ENCODE results near the gene TOP2A. TPM values are rescaled to one million over a fixed set of nuclear protein-coding genes. Genes with fewer than 3 reads are reported as not detected.
"Not testable (repeated sequence)": the region's sequence is repeated elsewhere in the genome, so short reads cannot be mapped to it uniquely, and the experiment has no call there.

Gene TOP2A
- polyA plus RNA-seq, 3 donors = 163 to 174 (median 168) TPM

- no peak for DNase-seq (ENCODE audit: low read depth in 3 of 3, low spot score in 2 of 3)
These were observed 18.5 kb downstream of the TOP2A start for GRCh38 chr17:40399185-40399584.

DNA sequence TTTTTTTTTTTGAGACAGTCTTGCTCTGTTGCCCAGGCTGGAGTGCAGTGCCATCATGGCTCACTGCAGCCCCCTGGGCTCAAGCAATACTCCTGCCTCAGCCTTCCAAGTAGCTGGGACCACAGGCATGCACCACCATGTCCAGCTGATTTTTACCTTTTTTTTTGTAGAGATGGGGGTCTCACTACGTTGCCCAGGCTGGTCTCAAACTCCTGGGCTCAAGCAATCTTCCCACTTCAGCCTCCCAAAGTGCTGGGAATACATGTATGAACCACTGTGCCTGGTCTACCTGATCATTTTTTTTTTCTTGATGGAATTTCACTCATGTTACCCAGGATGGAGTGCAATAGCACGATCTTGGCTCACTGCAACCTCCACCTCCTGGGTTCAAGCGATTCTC, 31.1 kb downstream of the TOP2A start:
- not testable (repeated sequence) for DNase-seq (ENCODE audit: low read depth in 3 of 3, low spot score in 2 of 3)

DNA sequence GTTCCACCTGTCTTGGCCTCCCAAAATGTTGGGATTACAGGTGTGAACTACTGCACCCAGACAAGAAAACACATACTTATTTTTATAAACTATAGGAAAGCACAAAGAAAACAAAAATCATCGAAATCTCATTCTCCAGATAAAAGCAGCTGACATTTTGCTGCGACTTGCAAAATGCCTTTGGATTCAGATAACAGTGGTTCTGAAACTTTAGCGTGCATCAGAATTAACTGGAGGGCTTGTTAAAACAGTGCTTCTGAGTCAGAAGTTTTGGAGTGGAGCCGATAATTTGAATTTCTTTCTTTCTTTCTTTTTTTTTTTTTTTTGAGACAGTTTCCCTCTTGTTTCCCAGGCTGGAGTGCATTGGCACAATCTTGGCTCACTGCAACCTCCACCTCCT, 35.4 kb downstream of the TOP2A start:
- DNase-seq (ENCODE audit: low read depth in 3 of 3, low spot score in 2 of 3) = no peak

DNA sequence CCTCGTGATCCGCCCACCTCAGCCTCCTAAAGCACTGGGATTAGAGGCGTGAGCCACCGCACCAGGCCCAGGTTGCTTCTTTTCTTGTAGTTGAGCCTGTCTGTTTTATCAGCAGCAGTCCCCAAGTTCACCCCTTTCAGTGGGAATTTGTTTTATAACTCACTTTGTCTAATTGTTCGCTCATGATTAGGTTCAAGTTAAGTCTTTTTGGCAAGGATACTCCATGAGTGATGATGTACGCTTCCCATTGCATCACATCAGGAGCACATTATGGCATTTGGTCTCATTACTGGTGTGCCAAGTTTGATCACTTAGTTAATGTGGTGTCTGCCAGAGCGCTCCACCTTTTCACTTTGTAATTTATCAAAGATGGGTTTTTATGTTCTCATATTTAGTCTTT, 38.7 kb downstream of the TOP2A start:
- no peak for DNase-seq (ENCODE audit: low read depth in 3 of 3, low spot score in 2 of 3)

- DNase-seq (ENCODE audit: low read depth in 3 of 3, low spot score in 2 of 3) = no peak
These were observed 39.9 kb downstream of the TOP2A start for GRCh38 chr17:40377832-40378231.

DNA sequence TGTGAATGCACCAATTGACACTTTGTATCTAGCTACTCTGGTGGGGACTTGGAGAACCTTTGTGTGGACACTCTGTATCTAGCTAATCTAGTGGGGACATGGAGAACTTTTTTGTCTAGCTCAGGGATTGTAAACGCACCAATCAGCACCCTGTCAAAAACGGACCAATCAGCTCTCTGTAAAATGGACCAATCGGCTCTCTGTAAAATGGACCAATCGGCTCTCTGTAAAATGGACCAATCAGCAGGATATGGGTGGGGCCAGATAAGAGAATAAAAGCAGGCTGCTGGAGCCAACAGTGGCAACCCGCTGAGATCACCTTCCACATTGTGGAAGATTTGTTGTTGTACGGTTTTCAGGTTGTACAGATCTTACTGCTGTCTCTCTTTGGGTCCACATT, 41.2 kb downstream of the TOP2A start:
- DNase-seq (ENCODE audit: low read depth in 3 of 3, low spot score in 2 of 3) = not testable (repeated sequence)

GRCh38 chr17:40375786-40376185, 41.9 kb downstream of the TOP2A start:
- not testable (repeated sequence) for DNase-seq (ENCODE audit: low read depth in 3 of 3, low spot score in 2 of 3)

DNA sequence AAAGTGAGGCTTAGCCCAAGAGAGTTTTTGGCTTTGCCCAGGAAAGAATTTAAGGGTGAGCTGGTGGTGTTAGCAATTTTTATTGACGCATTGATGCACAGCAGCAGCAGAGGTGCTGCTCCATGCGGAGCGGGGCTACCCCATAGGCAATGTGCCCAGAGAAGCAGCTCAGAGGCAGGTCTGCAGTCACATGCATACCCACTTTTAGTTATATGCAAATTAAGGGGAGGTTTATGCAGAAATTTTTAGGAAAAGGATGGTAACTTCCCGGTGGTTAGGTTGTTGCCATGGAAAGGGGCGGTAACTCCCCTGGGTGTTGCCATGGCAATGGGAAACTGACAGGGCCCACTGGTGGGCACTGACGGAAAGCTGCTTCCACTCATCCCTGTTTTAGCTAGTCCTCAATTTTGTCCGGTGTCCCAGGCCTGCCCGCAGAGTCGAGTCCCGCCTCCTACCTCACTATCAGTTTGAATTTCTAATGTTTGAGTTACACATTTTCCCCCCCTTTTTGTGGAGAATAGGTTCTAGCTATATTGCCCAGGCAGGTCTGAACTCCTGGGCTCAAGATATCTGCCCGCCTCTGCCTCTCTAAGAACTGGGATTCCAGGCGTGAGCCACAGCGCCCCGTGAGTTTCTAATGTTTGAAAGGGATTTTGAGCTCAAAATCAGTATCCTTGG, 42.7 kb downstream of the TOP2A start:
- DNase-seq (ENCODE audit: low read depth in 3 of 3, low spot score in 2 of 3) = no peak

DNA sequence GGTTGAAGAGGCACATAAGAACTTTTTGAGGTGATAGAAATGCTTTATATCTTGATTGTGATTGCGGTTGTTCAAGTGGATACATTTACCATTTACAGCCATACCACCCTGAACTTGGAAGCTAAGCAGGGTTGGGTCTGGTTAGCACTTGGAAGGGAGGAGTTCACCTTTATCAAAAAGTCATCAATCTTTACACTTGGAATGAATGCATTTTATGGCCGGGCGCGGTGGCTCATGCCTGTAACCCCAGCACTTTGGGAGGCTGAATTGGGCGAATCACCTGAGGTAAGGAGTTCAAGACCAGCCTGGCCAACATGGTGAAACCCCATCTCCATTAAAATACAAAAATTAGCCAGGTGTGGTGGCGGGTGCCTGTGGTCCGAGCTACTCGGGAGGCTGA, 43.7 kb downstream of the TOP2A start:
- DNase-seq (ENCODE audit: low read depth in 3 of 3, low spot score in 2 of 3) = no peak

DNA sequence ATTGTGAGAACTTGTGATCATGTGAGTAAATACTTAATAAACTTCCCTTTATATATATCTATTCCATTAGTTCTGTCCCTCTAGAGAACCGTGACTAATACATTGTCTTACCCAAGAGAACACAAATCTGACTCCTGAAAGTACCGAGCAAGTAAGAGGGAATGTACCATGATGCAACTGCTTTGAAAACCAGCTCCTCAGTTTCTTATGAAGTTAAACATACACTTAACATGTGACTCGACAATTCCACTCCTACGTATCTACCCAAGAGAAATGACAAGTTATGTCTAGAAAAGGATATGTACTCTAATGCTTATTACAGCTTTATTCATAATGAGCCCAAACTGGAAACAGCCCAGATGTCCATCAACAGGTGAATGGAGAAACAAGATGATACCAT, 44.4 kb downstream of the TOP2A start:
- no peak for DNase-seq (ENCODE audit: low read depth in 3 of 3, low spot score in 2 of 3)

GRCh38 chr17:40372644-40373043, 45.1 kb downstream of the TOP2A start:
- not testable (repeated sequence) for DNase-seq (ENCODE audit: low read depth in 3 of 3, low spot score in 2 of 3)

- no peak for DNase-seq (ENCODE audit: low read depth in 3 of 3, low spot score in 2 of 3)
These were observed 45.7 kb downstream of the TOP2A start for GRCh38 chr17:40372031-40372430.

DNA sequence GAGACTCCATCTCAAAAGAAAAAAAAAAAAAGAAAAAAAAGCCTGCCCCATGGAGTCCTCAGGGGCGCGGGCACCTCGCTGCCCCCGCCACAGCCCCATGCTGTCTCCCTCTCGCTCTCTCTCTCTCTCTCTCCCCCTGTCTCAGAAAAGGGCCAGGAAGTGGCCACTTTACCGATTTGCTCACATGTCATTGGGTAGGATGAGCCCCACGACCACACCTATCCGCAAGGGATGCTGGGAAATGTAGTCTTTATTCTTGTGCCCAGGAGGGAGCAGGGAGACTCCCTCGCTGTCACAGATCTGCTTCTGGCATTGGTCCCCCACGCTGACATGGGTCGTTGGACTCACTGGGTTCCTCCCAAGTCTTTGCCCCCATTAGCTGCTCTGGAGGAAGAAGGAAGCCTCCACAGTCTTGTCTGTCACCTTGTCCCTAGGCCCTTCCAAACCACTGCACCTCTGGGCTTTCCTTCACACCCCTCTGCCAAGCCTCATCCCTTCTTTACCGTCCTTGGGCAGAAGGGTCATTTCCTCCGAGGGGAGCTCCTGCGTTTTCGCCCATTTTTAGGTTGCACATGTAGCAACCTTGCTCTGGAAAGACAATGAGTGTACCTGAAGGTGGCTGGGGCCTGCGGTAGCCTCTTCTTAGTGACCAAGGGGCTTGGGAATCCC, 46.3 kb downstream of the TOP2A start:
- no peak for DNase-seq (ENCODE audit: low read depth in 3 of 3, low spot score in 2 of 3)

DNA sequence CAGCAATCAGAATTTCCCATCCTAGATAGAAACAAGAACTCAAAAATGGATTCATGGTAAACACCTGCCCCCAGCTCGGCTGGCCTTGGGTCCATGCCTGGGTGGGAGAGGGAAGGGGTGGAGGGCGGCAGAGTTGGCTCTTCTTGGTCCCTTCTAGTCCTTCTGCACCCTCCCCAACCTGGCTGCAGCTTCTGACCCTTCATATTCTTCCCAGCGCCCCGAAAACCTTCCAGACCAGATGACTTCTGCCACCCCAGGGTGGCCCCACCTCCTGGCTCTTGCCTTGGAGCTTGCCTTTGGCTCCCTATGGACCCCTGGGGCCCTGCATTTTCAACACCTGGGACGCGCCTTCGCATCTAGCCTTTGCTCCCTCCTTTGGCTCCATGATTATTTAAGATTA, 47.8 kb downstream of the TOP2A start:
- DNase-seq (ENCODE audit: low read depth in 3 of 3, low spot score in 2 of 3) = no peak

DNA sequence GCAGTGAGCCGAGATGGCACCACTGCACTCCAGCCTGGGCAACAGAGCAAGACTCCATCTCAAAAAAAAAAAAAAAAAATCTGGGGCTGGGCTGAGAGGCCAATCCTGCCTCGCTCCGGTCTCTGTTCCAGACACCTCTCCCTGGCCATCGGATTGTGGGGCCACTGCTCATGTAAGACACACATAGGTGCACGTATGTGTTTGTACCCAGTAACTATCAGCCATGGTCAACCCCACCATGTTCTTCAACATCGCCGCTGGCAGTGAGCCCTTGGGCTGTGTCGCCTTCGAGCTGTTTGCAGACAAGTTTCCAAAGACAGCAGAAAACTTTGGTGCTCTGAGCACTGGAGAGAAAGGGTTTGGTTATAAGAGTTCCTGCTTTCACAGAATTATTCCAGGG, 50.0 kb downstream of the TOP2A start:
- DNase-seq (ENCODE audit: low read depth in 3 of 3, low spot score in 2 of 3) = not testable (repeated sequence)

GRCh38 chr17:40366861-40367518, 50.7 kb downstream of the TOP2A start:
- DNase-seq (ENCODE audit: low read depth in 3 of 3, low spot score in 2 of 3) = no peak

DNA sequence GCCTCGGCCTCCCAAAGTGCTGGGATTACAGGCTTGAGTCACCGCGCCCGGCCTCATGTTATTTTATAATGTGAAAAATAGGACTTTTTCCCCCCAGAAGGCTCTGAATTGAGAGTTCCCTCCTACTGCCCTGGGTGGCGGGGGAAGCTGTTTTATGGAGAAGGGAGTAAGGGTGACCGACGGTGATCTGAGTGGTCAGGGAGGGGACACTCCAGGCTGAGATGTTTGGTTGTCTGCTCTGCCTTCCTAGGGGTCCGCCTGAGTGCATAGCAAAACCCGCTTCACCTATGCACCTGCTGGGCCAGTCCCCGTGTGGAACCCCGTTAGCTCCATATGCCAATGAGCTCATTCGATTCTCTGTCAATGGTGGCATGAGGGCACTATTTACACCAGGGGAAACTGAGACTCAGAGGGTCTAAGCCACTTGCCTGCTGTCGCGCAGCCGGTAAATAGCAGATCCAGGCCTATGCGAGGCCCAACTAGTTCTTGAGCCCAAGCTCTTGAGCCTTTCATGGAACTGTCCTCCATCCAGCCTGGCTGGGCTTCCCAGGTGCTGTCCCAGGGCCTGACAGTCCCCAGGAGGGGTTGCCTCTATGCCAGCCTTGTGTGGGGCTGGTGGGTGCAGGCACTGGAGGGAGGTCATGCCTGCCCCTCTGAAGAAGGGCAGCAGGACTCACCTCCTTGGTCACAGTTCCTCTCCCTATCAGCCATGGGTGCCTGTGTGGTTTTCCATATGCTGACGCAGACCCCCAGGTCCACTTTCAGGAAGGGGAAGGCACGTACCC, 51.4 kb downstream of the TOP2A start:
- no peak for DNase-seq (ENCODE audit: low read depth in 3 of 3, low spot score in 2 of 3)

DNA sequence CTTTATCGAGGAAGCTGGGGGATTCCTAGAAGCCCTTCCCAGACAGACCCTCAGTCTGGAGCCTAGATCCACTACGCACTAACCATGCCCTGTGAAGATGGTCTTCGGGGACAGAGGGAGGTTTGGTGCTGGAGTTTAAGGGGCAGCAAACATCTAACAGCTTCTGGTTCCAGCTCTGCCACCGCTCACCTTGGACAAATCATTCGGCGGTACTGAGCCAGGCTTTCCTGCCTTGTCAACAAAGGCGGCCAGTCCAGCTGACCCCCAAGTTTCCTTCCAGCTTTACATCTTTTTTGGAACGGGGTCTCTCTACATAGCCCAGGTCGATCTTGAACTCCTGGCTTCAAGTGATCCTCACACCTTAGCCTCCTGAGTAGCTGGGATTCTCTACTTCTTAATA, 52.8 kb downstream of the TOP2A start:
- DNase-seq (ENCODE audit: low read depth in 3 of 3, low spot score in 2 of 3) = no peak

GRCh38 chr17:40364121-40364861, 53.4 kb downstream of the TOP2A start, which contains the start of gene GJD3:
TSS of gene GJD3 (minus strand) at chr17:40364737. CDS start at chr17:40363815, 922 bp downstream.
- no peak for DNase-seq (ENCODE audit: low read depth in 3 of 3, low spot score in 2 of 3)

DNA sequence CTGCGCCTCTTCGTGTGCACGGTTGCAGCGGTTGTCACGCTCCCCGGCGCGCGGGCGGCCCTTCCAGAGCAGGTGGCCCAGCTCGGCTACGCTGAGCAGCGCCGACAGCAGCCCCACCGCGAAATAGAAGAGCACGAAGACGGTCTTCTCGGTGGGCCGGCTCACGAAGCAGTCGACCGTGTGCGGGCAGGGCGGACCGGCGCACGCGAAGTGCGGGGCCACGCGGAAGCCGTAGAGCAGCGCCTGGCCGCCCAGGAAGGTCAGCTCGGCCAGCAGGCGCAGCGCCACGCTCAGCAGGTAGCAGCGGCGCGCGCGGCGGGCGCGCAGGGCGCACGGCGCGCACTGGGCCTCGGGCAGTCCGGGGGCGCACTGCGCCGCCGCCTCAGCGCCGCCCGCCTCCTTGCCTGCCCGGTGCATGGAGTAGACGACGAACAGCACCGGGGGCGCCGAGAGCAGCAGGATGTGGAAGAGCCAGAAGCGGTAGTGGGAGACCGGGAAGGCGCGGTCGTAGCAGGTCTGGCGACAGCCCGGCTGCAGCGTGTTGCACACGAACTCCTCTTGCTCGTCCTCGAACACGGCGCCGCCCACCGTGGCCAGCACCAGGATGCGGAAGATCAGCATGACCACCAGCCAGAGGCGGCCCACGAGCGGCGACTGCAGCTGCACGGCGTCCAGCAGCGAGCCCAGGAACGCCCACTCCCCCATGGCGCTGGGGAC, 54.4 kb downstream of the TOP2A start:
- DNase-seq (ENCODE audit: low read depth in 3 of 3, low spot score in 2 of 3) = no peak
